GM04503 (cell line): ENCODE data around the gene CRTAC1.
A peak's percentile ranks its signal among the peaks of the same experiment; 100 is the strongest.

ENCODE experiments used
- DNase-seq: peaks from one replicate; pipeline ENCODE4 v3.0.0-alpha.2; 2012; ENCODE audit warnings: low read depth

Gene CRTAC1

DNA sequence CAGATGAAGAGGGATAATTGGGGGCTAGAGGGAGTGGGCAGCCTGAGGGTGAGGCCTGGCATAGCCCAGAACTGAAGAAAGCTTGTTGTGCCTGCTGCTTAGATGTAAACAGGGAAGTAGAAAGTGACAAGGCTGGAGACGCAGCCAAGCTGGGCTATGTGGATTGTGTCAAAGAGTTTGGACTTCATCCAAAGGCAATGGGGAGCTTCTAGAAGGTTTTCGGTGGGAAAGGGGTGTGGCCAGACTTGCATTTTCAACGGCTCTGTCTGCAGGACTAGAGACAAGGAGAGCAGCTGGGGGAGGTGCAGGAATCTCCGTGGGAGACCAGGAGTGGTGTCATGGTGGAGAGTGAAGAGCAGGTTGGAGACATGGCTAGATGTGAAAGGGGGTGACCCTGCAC lies 132.0 kb downstream of the CRTAC1 start:
- no peak for DNase-seq

DNA sequence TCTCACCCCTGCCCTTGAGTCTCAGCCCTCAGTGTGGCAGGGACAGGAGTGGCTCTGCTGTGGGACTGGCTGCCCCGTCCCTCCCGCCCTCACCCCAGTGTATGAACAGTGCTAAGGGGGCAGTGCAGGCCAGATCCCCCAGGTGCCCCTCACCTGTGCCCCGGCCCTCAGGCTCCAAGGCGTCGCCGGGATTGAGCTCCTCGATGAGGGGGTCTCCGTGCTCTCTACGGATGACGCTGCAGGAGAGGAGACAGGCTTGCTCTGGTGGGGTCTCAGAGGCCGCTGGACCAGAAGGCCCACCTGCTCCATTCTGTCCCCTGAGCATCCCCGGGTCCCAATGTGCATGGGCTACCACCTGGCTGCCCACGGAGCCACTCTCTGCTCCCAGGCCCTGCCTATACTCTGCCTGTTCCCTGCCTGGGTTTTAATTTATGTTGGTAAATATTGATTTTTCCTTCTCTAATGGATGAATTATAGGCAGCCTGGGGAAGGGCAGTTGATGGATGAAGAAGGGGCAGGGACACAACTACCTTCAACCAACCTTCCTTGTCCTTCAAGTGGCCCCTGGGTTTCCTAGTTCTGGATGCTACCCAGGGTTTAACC lies 133.6 kb downstream of the CRTAC1 start:
- DNase-seq = no peak

DNA sequence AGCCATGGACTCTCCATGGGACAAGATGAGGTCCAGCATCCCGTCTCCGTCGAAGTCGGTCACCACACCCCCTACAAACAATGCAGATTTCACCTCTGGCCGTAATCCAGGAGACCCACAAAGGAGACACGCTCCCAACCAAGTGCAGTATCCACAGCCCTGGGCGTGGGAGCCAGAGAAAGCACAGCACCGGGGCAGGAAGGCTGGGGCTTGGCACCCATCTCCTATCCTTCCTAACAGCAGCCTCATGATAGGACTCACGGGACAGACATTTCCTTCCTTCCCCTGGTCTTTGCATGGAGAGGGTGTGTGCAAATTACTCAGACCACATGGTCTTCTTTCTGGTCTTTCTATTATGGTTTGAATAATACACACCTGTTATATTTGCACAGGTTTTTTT lies 134.5 kb downstream of the CRTAC1 start:
- DNase-seq = no peak

DNA sequence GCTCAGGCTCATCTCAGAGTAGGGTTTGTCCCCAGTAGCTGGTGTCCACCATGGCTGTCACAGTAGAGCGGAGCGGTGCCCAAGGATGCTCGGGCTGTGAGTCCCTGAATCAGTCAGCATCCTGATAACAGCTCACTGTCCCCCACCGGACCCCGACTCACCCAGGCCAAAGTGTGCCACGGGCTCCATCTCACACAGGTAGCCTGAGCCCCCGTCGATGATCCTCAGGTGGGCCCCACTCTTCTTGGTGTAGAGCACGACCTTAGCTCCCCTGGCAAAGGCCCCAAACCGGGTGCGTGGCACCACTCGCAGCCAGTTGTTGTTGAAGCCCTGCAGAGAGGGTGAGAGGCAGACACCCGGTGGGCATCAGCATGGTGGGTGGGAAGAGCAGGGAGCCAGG lies 135.3 kb downstream of the CRTAC1 start:
- no peak for DNase-seq

DNA sequence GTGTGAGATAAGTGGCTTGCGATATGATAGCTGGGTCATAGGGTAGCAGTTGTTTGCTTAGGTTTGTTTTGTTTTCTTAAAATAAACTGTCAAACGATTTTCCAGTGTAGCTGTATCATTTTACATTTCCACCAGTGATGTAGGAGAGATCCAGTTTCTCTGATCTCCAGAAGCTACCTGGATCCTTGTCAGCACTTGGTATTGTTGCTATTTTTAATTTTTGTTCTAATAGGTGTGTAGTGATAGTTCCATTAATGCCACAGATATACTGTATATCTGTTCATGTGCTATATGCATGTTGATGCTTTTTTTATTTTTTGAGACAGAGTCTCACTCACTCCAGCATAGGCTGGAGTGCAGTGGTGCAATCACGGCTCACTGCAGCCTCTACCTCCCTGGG lies 136.3 kb downstream of the CRTAC1 start:
- no peak for DNase-seq

DNA sequence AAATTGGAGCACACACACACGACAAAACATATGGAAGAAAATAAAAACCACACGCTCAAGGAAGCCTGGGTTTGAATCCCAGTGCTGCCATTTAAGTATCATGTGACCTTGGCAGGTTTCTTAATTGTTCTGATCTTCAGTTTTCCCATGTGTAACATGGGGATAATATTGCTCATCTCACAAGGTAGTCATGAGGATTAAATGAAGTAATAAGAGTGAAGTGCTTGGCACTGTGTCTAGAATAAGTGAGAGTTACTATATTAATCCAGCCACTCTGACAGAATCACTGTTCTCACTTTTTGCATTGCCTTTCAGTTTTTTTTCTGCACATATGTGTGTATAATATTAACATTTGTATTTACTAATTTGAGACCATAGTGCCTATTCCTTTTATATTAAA lies 137.5 kb downstream of the CRTAC1 start:
- DNase-seq = no peak

DNA sequence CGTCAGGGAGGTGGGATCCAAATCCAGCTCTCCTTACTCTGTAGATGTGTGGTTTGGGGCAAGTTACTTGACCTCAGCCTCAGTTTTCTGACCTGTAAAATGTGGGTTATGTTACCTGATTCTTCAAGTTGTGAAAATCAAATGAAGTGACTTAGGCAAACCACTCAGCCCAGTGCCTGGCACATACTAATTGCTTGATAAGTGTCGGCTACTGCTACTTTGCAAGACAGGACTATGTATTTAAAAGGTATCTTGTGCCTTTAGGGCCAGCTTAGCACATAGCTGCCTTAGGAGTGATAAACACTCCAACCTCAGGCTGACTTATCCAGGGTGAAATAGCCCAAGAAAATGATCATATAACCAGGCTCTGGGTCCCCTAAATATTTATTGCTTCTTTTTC lies 137.9 kb downstream of the CRTAC1 start:
- DNase-seq = no peak

DNA sequence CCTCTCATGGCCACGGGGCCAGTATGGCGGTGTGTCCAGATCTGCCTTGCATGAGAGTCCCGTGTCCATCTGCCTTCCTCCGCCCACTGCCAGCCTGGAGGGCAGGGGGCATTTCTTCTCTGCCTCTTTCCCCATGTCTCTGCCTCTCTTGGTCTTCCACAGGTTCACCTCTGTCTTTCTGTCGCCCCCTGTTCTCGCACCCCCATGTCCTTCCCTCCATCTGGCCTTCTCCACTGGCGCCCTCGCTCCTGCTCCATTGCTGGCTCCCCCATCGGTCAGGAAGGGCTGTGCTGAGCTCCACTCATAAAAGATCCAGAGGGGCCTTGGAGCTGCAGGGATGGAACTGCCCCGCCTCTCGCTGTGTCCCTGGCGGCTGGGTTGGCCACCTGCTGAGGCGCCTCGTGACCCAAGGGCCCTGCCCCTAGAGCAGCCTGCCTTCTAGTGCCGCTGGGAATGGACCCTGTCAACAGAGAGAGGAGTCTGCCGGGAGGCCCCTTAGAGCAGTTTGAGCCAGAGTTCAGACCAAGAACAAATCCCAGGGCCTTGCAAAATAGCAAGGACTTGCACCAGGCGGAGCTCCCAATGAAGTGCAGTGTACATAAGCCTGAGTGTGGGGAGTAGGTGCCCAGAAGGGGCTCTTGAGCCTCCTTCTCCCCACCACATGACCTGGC lies 138.8 kb downstream of the CRTAC1 start:
- DNase-seq = no peak

DNA sequence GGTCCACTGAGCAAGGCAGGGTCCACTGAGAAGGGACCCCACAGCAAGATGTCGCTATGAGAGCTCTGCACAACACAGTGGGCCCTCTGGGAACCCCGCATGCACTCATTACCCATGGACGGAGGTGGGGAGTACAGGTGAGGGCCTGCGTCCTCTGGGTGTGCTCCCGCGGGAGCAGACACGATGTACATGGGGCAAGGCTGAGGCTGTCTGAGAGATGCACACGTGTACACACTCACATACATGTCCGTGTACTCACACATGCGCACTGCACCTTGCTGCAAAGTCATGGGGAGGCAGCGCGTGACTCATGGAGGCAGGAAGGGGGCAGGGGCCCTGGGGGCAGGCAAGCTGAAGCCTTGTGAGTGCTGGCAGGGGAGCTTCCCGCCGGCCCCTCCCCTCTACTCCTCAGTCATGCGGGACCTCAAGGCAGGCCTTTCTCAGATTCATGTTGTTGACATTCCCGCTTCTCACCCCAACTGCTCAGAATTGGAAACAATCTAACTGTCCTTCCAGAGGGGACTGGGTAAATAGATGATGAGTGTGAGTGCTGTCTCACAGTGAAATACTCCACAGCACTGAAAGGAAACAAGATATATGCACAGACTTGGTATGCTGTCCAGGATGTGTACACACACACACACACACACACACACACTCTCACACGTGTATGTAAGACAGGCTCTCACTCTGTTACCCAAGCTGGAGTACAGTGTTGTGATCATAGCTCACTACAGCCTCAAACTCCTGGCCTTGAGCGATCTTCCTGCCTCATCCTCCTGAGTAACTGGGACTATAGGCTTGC lies 140.8 kb downstream of the CRTAC1 start:
- DNase-seq = no peak

DNA sequence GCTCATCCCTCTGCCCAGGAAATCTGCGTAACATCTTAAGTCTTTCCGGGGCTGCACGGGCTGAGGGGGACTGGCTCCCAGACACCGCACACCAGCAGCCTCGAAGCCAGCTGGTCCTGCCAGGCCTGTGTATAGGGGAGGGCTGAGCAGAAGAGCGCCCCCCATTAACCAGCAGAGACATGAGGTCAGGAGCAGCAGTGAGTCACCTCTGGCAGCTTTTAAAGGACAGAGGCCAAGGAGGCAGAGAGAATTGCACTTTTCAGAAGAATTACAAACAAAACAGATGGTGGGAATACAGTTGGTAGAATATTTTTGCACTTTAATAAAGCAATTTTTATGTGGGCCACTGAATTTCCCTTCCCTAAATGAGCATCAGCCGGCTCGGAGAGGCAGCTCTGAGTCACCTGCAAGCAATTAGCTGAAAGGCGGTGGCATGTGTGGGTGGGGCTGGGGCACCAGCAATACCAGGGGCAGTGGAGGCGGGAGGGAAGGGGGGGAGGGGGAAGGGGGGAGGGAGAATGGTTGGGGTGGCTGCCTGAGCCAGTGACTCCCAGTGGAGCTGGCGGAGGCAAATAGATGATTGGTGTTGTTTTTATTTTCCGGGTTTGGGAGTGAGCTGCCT lies 141.7 kb downstream of the CRTAC1 start:
- DNase-seq = peak; percentile 21

DNA sequence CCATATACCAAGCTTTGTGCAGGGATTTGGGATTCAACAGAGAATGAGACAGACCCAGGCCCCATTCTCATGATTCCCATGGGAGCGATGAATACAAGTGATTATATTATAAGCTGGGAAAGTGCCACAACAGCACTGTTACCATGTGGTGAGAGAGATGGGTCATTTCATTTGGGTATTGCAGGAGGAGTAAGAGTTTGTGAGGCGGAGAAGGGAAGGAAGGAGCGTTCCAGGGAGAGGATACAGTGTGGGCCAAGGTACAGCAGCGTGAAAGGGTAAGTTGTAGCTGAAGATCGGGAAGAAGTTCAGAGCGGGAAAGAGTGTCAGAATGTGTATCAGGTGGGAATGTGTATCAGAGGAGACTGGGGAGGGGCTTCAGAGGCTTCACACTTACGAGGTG lies 142.3 kb downstream of the CRTAC1 start:
- DNase-seq = no peak

DNA sequence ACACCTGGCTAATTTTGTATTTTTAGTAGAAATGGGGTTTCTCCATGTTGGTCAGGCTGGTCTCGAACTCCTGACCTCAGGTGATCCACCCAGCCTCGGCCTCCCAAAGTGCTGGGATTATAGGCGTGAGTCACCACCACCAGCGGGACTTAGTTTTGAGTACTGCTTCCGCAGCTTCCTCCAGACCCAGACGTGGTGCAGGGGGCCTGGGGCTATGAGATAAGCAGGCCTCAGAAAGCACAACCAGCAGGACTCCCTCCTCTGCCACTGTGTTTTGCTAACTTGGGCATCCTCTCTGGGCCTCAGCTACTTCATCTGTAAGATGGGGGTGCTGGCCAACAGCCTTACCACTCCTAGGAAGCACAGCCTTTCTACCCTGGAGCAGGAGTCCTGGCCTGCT lies 143.0 kb downstream of the CRTAC1 start:
- DNase-seq = no peak

DNA sequence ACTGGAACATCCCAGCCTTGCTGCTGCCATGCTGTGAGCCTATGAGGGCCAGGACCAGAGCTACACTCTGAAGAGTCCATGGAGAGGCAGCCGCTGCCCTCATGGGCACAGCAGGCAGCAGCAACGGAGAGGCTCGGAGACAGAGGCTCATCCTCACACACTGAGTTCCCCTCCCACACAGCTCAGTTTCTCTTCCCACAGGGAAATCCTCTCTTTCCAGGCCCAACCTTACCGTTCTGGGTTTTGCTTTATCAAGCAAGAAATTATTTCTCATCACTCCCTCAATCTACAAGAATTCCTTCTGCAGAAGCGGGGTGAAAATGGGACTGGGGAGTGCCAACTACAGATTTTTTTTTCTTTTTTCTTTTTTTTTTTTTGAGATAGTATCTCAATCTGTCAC lies 144.1 kb downstream of the CRTAC1 start:
- no peak for DNase-seq

DNA sequence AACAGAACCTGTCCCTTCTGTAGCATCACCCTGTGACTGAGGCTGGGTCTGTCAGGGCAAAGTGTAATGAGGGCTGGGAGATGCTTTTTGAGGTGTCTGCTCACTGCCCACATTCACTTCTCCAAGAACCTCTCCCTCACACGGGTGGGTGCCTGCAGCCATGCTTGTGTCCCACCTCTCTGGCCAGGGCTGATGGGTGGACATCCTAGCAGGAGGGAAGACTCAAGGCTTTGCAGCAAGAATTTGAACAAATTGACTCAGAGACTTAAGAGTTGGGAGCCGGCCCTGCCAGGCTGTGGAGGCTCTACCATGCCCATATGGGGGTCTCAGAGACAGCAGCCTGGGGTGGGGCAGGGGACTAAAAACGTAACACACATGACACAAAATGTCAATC lies 147.3 kb downstream of the CRTAC1 start:
- DNase-seq = no peak

DNA sequence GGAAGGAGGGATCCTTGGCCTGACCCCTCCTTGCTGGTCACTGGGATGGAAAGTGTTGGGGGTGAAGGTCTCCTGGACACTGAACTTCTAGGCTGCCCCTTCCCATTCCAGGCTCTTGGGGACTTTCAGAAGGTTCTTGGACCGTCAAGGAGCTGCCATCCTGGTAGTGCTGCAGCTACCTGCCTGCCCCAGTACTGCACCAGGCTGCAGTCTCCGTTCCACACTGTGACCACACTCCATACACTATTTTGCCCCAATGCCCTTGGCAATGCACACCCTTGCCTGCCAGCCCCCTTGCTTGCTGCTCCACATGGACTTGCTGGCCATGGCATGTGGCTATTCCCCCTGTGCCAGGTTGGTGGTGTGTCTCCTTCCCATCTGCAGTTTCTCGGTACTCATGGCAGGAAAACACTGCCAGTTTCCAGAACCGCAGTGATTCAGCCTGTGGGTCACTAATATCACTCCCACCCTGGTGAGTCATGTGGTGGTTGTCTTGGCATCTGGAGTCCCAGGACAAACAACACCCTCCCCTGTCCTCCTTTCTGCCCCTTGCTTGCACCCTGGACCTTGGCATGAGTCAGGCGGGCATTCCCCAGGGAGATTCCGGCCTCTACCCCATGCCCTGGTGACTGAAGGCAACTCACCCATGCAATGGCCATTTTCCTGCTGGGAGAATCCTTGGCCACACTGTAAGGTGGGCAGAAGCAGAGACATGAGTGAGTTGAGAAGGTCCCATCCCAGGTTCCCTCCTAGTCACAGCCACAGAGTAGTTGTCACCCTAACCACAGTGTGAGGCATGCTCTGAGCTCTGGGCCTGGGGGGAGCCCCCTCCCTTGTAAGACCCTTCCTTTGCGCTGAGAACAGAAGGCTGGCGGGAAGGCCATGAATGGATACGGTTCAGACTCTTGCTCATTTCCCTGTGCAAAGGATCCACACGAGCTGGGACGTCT lies 148.0 kb downstream of the CRTAC1 start:
- DNase-seq = peak; percentile 45

DNA sequence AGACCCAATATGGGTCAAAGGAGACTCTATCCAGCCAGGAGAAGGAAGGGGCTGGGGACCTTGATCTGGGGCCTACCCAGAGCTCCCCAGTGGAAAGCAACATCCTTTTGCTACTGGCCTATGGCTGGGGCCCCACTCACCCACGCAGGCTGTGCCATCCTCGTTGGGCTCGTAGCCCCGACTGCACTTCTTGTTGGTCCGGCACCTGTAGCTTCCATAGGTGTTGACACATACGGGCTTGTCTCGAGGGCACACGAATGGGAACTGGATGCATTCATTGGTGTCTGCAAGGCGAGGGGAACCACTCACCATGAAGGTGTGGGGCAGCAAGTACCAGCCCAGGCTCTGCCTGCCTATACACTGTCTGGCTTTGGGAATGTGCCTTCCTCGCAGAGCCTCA lies 150.3 kb downstream of the CRTAC1 start:
- DNase-seq = no peak

DNA sequence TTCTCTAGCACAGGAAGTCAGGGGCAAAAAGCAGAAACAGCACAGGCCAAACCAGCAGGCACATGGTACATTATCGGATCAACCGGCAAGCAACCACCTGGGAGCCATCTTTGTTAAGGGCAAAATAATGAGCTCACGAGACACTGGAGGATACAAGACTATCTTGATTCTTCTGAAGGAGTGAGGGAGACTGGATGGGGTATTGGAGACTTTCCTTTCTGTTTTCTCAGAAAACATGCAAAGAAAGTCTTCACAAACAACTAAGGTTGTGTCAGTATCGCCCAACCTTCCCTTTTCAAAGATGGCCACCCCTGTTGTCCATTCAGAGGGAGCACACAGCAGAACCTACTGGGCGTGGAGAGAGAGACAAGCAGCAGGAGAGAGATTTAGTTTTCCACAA lies 151.2 kb downstream of the CRTAC1 start:
- no peak for DNase-seq

DNA sequence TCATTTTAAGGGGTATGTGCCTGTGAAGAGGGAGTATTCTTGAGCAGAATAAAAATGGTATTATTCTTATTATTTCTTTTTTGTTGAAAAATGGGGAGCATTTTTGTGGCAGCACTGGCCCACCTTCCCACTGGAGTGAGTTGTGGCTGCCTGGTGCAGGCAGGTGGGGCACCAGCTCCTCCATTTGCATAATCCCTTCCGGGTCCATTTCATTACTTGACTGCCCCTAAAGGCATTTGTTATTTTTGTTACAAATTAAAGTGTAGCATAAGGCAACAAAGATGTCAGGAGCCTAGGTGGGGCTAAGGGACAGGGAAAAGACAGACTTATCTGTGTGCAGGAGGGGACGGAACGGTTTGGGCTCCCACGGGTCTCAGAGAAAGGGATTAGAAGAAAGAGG lies 154.0 kb downstream of the CRTAC1 start:
- DNase-seq = no peak

DNA sequence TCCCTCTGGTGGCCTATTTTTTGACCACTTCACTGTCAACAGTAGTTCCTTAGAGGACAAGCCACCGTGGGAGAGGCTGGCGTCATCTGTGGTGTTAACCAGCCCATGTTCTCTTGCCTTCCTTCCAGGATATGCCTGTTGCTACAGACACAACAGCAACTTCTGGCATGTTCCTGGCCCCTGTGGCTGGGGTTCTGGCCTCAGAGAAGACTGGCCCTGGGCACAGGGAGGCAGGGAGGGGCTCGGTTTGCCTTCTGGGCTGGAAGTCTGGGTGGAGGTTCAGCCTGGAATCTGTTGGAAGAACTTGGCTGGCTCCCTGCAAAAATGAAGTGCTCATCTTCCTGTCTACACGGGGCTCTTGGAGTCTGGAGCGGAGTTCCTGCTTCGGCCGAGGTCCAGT lies 155.0 kb downstream of the CRTAC1 start:
- no peak for DNase-seq

DNA sequence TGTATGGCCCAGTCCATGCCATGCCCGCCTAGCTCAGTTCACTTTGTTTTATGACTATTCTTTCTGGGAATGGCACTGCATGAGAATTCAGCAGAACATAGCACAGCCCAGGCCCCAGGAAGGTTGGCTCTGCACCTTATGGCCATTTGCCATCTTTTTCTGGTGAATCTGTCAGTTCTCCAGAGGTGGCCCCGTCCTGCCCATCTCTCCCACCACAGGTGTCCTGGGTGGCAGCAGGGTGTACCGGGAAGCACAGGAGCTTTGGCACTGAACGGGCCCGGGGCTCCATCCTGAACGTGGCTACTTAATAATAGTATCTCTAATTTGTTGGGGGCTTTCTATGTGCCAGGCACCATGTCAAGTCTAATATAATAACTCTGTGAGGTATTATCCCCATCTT lies 156.1 kb downstream of the CRTAC1 start:
- no peak for DNase-seq

DNA sequence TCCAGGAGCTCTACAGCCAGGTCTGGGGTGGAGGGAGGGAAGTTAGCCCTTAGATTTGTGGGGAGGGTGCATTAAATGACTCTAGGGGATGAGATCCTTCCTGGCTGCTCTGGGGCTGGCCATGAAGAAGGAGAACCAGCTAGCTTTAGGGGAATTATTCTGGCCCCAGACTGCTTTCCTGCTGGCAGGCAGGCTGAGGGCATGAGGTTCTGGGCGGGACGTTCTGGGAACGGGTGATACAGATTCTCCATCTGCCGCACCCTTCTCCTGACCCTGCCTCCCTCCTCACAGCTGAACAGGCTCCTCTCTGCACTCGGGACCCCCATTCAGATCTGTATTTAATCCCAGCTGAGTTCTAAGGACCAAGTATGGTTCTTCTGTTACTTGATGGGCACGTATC lies 156.9 kb downstream of the CRTAC1 start:
- no peak for DNase-seq

DNA sequence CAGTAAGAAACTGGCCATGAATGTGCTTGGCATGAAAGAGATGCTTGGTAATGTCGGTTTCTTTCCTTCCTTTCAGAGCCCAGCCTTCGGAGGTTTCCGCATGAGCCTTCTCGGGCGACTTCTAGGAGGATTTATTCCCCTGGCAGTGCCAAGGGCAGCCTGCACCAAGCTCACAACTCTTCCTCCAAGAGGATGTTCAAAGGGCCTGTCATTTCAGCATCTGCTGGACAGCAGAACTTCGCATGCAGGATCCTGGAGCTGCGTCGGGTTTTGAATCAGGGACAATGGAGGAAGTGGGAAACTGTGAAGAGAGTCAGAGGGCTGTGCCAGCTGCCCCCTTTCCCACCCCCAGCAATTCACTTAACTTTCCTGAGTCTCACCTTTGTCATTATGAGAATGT lies 159.4 kb downstream of the CRTAC1 start:
- DNase-seq = no peak
